ENCODE results near the gene RCOR2.

- TF ChIP-seq CTCF (IDR thresholded peaks at IDR 0.05; ENCODE audit: borderline replicate concordance, extremely low read depth, low read length, poor library complexity, severe bottlenecking) (no peak), EZH2 (IDR thresholded peaks at IDR 0.05; ENCODE audit: borderline replicate concordance, low read depth, low read length, severe bottlenecking) (no peak)
These were observed 5.8 kb upstream of the RCOR2 start for GRCh38 chr11:63922673-63923192.

All from DND-41 (cell line).